Superior temporal gyrus (tissue), 1 donor: ENCODE results near the gene PCDHGA10.
"Not testable (repeated sequence)": the region's sequence is repeated elsewhere in the genome, so short reads cannot be mapped to it uniquely, and the experiment has no call there.

Source experiments
- DNase-seq: peaks from one replicate; pipeline ENCODE4 v3.0.0-alpha.2; 2016; ENCODE audit errors: extremely low spot score

The PCDHGA10 gene

DNA sequence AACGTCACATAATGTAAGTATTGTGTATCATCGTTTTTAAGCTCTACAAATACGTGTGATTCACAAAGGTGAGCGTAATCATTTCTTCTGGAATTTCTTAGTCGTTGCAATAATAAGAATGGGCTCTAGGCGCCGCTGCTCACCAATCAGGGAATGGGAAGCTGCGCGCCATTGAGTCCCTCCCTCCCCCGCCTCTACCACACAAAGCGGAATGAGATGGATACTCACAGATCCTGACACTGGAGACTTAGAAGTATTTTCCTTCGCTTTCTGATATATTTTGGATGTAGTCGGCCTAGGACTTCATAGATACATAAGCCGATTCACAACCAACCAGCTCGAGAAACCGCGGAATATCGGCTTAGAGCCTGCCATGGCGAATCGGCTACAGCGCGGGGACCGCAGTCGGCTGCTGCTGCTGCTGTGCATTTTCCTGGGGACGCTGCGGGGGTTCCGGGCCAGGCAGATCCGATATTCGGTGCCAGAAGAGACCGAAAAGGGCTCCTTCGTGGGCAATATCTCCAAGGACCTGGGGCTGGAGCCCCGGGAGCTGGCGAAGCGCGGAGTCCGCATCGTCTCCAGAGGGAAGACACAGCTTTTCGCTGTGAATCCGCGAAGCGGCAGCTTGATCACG is 8.2 kb downstream of the PCDHGA10 start, which contains the start of gene PCDHGA11:
Gene PCDHGA11, plus strand, starts transcription at position 197 of the 634 bp plus-strand sequence. Its CDS starts 177 bp downstream, at position 374.
- DNase-seq, result peak; percentile 16

- DNase-seq, result no peak
These were observed 8.7 kb downstream of the PCDHGA10 start for GRCh38 chr5:141421489-141421855.

DNA sequence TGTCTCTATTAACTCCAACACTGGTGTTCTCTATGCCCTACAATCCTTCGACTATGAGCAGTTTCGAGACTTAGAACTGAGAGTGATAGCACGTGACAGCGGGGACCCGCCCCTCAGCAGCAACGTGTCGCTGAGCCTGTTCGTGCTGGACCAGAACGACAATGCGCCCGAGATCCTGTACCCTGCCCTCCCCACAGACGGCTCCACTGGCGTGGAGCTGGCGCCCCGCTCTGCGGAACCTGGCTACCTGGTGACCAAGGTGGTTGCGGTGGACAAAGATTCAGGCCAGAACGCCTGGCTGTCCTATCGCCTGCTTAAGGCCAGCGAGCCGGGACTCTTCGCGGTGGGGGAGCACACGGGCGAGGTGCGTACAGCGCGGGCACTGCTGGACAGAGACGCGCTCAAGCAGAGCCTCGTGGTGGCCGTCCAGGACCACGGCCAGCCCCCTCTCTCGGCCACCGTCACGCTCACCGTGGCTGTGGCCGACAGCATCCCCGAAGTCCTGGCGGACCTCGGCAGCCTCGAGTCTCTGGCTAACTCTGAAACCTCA is 10.0 kb downstream of the PCDHGA10 start:
- no peak for DNase-seq

DNA sequence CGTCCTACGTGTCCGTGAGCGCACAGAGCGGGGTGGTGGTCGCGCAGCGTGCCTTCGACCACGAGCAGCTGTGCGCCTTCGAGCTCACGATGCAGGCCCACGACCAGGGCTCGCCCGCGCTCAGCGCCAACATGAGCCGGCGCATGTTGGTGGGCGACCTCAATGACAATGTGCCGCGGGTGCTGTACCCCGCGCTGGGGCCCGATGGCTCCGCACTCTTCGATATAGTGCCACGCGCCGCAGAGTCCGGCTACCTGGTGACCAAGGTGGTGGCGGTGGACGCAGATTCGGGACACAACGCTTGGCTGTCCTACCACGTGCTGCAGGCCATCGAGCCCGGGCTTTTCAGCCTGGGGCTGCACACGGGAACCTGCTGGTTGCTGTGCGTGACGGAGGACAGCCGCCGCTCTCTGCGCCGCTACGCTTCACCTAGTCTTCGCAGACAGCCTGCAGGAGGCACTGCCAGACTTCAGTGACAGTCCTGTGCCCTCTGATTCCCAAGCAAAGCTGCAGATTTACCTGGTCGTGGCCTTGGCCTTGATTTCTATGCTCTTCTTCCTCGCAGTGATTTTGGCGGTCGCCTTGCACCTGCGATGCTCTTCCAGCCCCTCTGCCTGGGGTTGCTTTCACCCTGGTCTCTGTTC is 15.1 kb downstream of the PCDHGA10 start:
- DNase-seq, result no peak

GRCh38 chr5:141430332-141431113 is 17.7 kb downstream of the PCDHGA10 start, which contains the start of gene PCDHGA12:
TSS of gene PCDHGA12 (plus strand) at chr5:141430507. CDS start at chr5:141430760, 253 bp downstream.
- DNase-seq, result peak; percentile 20

GRCh38 chr5:141431286-141431685 is 18.5 kb downstream of the PCDHGA10 start:
- DNase-seq, result no peak

DNA sequence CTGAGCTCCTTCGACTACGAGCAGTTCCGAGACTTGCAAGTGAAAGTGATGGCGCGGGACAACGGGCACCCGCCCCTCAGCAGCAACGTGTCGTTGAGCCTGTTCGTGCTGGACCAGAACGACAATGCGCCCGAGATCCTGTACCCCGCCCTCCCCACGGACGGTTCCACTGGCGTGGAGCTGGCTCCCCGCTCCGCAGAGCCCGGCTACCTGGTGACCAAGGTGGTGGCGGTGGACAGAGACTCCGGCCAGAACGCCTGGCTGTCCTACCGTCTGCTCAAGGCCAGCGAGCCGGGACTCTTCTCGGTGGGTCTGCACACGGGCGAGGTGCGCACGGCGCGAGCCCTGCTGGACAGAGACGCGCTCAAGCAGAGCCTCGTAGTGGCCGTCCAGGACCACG is 19.5 kb downstream of the PCDHGA10 start:
- DNase-seq, result not testable (repeated sequence)

GRCh38 chr5:141432726-141433125 is 19.9 kb downstream of the PCDHGA10 start:
- not testable (repeated sequence) for DNase-seq

GRCh38 chr5:141434006-141434405 is 21.2 kb downstream of the PCDHGA10 start:
- no peak for DNase-seq

DNA sequence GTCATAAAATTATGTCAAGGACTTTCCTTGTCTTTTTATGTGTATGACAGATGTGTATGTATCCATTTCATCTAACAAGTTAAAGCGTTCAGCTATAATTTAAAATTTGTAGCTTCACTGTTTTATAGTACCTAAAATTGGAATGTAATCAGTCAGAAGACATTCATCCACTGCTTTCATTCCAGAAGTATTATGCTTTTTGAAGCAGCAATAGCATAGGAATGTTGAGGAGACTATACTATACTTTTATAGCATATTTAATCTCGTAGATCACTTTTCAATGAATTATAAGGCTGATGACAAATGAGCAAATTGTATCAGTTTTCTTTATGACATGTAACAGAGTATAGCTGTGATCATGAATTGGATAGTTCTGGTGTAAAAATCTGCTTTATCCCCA is 24.4 kb downstream of the PCDHGA10 start:
- DNase-seq, result no peak

GRCh38 chr5:141439411-141440141 is 26.8 kb downstream of the PCDHGA10 start:
- DNase-seq, result no peak

GRCh38 chr5:141440341-141440740 is 27.6 kb downstream of the PCDHGA10 start:
- DNase-seq, result no peak

- no peak for DNase-seq
These were observed 28.9 kb downstream of the PCDHGA10 start for GRCh38 chr5:141441571-141442170.

- DNase-seq, result no peak
These were observed 52.6 kb downstream of the PCDHGA10 start for GRCh38 chr5:141465351-141465750.
